ENCODE measurements around the gene OPTC. TPM values are rescaled to one million over a fixed set of nuclear protein-coding genes. Genes with fewer than 3 reads are reported as not detected.

The OPTC gene
- total and polyA plus RNA-seq, 2 of the 8 experiments (the other 6 are each of a cell fraction or from before 2014, with no cell fraction given), result 1.1 to 4.0 TPM

DNA sequence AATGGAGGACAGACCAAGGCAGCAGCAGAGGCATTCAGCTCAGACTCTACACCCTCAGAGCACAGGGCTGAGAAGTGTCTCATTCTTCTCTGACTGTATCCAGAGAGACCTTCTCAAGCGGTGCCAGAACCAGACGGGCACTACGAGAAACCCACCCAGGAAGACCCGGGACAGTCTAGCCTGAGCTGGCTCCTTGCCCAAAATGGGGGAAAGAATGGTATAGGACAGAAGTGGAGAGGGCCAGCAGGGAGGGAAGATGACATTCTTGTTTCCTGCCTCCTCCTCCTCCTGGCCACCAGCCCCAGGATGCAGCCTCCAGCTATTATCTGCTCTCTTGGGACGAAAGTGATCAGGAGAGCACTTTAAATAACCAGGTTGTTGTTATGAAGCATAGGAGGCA lies 40.9 kb upstream of the OPTC start:
- Histone ChIP-seq H3K4me1 (replicated peaks in 1 of 4; ENCODE audit: control insufficient read depth in 3 of 4, insufficient read depth in 4 of 4, low read length in 3 of 4) (peaks cover 0 to 2% (median 0%) of the 10 kb centered on the region in 4 experiments; a peak in 2 of 7 replicates), H3K9me3 (ENCODE audit: insufficient read depth in 2 of 2, low read depth in 1 of 2, low read length in 1 of 2) (no peaks in the 10 kb centered on the region), H4K8ac (ENCODE audit: extremely low read depth, insufficient read depth, low read length) (no peak overlapping the region), H4K5ac (ENCODE audit: insufficient read length, low read depth, low read length) (no peak overlapping the region), H4K91ac (replicated peaks; ENCODE audit: insufficient read length, low read length) (no peak overlapping the region), H3K56ac (replicated peaks; ENCODE audit: insufficient read length, low read depth, low read length) (no peak overlapping the region), H3K23ac (ENCODE audit: insufficient read length) (no peak overlapping the region), H3K23me2 (ENCODE audit: low read depth, low read length) (no peaks in the 10 kb centered on the region), H3K4me3 (ENCODE audit: extremely low read depth in 1 of 4, insufficient read depth in 2 of 4, low read depth in 3 of 4, low read length in 4 of 4) (no peak overlapping the region), H2AK5ac (ENCODE audit: low read depth, low read length) (no peak overlapping the region), H3K18ac (ENCODE audit: extremely low read depth, low read length) (no peak overlapping the region), H2BK20ac (ENCODE audit: low read length) (no peak overlapping the region), H2BK120ac (replicated peaks; ENCODE audit: low read depth, low read length) (no peak overlapping the region), H3K27ac (ENCODE audit: low read depth, low read length) (no peak overlapping the region), H3K4me2 (ENCODE audit: insufficient read depth in 1 of 2, low read depth in 2 of 2, low read length in 2 of 2) (no peak overlapping the region), H3K79me1 (ENCODE audit: low read depth, low read length) (no peaks in the 10 kb centered on the region), H4K20me1 (replicated peaks in 1 of 2; ENCODE audit: control insufficient read depth in 1 of 2, insufficient read depth in 2 of 2, low read length in 2 of 2) (no peaks in the 10 kb centered on the region), H2BK15ac (ENCODE audit: low read length) (no peak overlapping the region), H3K27me3 (replicated peaks in 1 of 4; ENCODE audit: control insufficient read depth in 3 of 4, extremely low read depth in 1 of 4, insufficient read depth in 3 of 4, low read length in 3 of 4) (no peaks in the 10 kb centered on the region), H3K4ac (replicated peaks; ENCODE audit: insufficient read length, low read depth, low read length) (no peak overlapping the region), H3K36me3 (ENCODE audit: control insufficient read depth in 2 of 4, insufficient read depth in 4 of 4, low read length in 3 of 4) (no peaks in the 10 kb centered on the region), H2AFZ (ENCODE audit: low read length) (no peak overlapping the region), H2BK12ac (ENCODE audit: low read depth, low read length) (no peak overlapping the region), H3K79me2 (ENCODE audit: control insufficient read depth in 1 of 2, insufficient read depth in 2 of 2, low read length in 2 of 2) (no peaks in the 10 kb centered on the region), H3K9ac (replicated peaks in 1 of 4; ENCODE audit: extremely low read depth in 1 of 4, low read depth in 3 of 4, low read length in 3 of 4) (no peak overlapping the region), H2BK5ac (ENCODE audit: low read depth, low read length) (no peak overlapping the region), H3K14ac (ENCODE audit: insufficient read length) (no peak overlapping the region)
- FAIRE-seq (no peak), DNase-seq (ENCODE audit: low read depth in 1 of 2, low spot score in 2 of 2) (no peak)
- TF ChIP-seq KDM5A (IDR thresholded peaks at IDR 0.05; ENCODE audit: low read length) (no peak), RFX5 (IDR thresholded peaks at IDR 0.05; ENCODE audit: borderline replicate concordance, low read depth, low read length) (no peak), SUZ12 (IDR thresholded peaks at IDR 0.05; ENCODE audit: low read length) (no peak), YY1 (IDR thresholded peaks at IDR 0.05; ENCODE audit: low read depth, low read length) (no peak), SP2 (IDR thresholded peaks at IDR 0.05; ENCODE audit: low read length) (no peak)
- TF ChIP-seq, protein P1, sequence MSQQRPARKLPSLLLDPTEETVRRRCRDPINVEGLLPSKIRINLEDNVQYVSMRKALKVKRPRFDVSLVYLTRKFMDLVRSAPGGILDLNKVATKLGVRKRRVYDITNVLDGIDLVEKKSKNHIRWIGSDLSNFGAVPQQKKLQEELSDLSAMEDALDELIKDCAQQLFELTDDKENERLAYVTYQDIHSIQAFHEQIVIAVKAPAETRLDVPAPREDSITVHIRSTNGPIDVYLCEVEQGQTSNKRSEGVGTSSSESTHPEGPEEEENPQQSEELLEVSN (IDR thresholded peaks at IDR 0.05), result no peak
- 86% methylated on average over 5 of the region's 5 CpGs; no CpG with 5 or more reads in 1 of the 2 experiments for WGBS, 2 experiments (ENCODE audit: extremely low coverage in 1 of 2, insufficient coverage in 1 of 2, insufficient read length in 1 of 2, insufficient replicate concordance in 2 of 2, low coverage in 1 of 2, low lambda C conversion rate in 2 of 2, missing lambda C conversion rate in 1 of 2)
- POLR2A ChIA-PET (ENCODE audit: partially characterized antibody), result no interaction called here
- CTCF ChIA-PET (ENCODE audit: partially characterized antibody), result interaction anchor here (0.9 to 5.6 kb wide), 9 partner anchors 11 to 185 kb away, joined by 3 to 72 read pairs (median 3); no protein-coding TSS in a partner anchor
